Neural progenitor cell (in vitro differentiated cells): ENCODE data around the gene PHF20.
"Not testable (repeated sequence)": the region's sequence is repeated elsewhere in the genome, so short reads cannot be mapped to it uniquely, and the experiment has no call there.

Experiments used
- EZH2 ChIP-seq: fragments of 200-600 bp; sonication (generic); IDR thresholded peaks from 2 replicates; pipeline ENCODE4 v1.6.1; 2017; ENCODE audit warnings: antibody characterized with exemption, mild to moderate bottlenecking, moderate library complexity
- TF ChIP-seq, protein P1 (sequence below): fragments of 200-600 bp; sonication (generic); IDR thresholded peaks from 2 replicates; pipeline ENCODE4 v1.5.1; 2017; ENCODE audit warnings: antibody characterized with exemption, mild to moderate bottlenecking

DNA sequence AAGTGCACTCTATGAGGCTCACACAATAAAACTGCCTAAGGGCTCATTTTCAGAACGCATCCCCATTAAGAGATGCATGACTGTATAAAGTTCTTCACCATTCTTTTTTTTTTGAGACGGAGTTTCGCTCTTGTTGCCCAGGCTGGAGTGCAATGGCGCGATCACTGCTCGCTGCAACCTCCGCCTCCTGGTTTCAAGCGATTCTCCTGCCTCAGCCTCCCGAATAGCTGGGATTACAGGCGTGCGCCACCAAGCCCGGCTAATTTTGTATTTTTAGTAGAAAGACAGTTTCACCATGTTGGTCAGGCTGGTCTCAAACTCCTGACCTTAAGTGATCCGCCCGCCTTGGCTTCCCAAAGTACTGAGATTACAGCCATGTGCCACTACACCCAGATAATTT lies 180.3 kb downstream of the PHF20 start:
- TF ChIP-seq EZH2 = not testable (repeated sequence)
- TF ChIP-seq, protein P1, sequence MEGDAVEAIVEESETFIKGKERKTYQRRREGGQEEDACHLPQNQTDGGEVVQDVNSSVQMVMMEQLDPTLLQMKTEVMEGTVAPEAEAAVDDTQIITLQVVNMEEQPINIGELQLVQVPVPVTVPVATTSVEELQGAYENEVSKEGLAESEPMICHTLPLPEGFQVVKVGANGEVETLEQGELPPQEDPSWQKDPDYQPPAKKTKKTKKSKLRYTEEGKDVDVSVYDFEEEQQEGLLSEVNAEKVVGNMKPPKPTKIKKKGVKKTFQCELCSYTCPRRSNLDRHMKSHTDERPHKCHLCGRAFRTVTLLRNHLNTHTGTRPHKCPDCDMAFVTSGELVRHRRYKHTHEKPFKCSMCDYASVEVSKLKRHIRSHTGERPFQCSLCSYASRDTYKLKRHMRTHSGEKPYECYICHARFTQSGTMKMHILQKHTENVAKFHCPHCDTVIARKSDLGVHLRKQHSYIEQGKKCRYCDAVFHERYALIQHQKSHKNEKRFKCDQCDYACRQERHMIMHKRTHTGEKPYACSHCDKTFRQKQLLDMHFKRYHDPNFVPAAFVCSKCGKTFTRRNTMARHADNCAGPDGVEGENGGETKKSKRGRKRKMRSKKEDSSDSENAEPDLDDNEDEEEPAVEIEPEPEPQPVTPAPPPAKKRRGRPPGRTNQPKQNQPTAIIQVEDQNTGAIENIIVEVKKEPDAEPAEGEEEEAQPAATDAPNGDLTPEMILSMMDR = not testable (repeated sequence)
